SU-DHL-6 (cell line): Measurements from ENCODE around the gene RALB.

Source experiments
- EZH2phosphoT487 ChIP-seq: fragments of 200-600 bp; sonication (generic), shearing (Covaris generic); conservative IDR thresholded peaks from 2 replicates; pipeline ENCODE4 v1.6.1; 2018; ENCODE audit warnings: mild to moderate bottlenecking, antibody characterized with exemption, low read length, moderate library complexity, mixed read lengths
- TF ChIP-seq, protein P1 (sequence below): fragments of 200-600 bp; sonication (generic); IDR thresholded peaks from one replicate; pipeline ENCODE4 v1.5.1; 2017; ENCODE audit warnings: antibody characterized with exemption, mild to moderate bottlenecking, low read length, moderate library complexity; ENCODE audit not compliant: insufficient read depth, poor library complexity, severe bottlenecking

DNA sequence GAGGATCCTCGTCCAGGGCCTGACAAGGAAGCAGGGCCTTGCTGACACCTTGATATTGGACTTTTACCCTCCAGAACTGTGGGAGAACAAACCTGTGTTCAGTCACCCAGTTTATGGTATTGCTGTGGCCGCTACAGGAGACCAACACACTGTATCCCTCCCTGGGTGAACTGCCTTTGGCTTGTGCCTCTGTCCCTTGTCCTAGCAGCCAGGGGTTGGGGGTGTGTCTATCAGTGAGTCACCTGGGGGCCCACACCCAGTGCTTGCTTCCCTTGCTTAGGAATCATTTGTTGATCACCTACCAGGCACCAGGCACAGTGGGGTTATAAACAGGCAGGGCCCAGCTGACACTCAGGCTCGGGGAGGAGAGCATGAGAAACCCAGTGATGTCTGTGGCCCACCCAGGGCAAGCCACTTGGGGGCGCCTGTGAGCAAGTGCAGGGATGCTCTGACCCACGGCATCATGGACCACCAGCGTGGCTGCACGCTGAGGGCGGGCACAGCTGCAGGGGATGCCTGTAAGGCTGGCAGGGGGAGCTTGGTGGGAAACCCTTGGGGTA is 46.5 kb upstream of the RALB start:
- TF ChIP-seq, protein P1, sequence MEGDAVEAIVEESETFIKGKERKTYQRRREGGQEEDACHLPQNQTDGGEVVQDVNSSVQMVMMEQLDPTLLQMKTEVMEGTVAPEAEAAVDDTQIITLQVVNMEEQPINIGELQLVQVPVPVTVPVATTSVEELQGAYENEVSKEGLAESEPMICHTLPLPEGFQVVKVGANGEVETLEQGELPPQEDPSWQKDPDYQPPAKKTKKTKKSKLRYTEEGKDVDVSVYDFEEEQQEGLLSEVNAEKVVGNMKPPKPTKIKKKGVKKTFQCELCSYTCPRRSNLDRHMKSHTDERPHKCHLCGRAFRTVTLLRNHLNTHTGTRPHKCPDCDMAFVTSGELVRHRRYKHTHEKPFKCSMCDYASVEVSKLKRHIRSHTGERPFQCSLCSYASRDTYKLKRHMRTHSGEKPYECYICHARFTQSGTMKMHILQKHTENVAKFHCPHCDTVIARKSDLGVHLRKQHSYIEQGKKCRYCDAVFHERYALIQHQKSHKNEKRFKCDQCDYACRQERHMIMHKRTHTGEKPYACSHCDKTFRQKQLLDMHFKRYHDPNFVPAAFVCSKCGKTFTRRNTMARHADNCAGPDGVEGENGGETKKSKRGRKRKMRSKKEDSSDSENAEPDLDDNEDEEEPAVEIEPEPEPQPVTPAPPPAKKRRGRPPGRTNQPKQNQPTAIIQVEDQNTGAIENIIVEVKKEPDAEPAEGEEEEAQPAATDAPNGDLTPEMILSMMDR: peak; percentile 42
- TF ChIP-seq EZH2phosphoT487: no peak
